CD4-positive, alpha-beta T cell treated with Interleukin-17A for 1 hour (primary cell): ENCODE measurements around the gene MACC1.
"Not testable (repeated sequence)": the region's sequence is repeated elsewhere in the genome, so short reads cannot be mapped to it uniquely, and the experiment has no call there.

Experiments used
- DNase-seq: peaks from one replicate; pipeline ENCODE4 v3.0.0-alpha.2; 2020

MACC1 gene

GRCh38 chr7:20229646-20230500, 12.7 kb upstream of the MACC1 start:
- DNase-seq, result no peak

GRCh38 chr7:20229081-20229480, 11.9 kb upstream of the MACC1 start:
- DNase-seq, result no peak

DNA sequence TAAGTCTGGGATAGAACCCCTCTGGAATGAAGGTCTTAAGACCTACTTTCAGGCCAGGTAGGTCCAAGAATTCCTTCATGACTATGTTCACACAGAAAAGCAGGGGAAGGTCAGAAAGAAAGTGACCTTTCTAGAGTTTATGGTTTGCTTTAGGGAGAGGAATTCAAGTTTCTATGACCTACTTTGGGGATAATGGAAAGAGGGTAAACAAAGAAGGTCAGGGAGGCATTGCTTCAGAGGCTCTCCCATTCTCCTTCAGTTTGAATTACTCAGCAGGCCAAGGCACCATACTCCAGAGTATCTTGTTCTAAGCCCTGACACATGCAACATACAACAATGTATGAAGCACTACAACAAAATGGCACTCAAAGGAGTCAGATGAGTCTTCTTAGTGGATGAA, 11.5 kb upstream of the MACC1 start:
- DNase-seq, result no peak

GRCh38 chr7:20227291-20227795, 10.2 kb upstream of the MACC1 start:
- no peak for DNase-seq

GRCh38 chr7:20226860-20227259, 9.7 kb upstream of the MACC1 start:
- no peak for DNase-seq

- no peak for DNase-seq
Observed at GRCh38 chr7:20225384-20225783, 8.2 kb upstream of the MACC1 start.

- DNase-seq, result no peak
Observed at GRCh38 chr7:20224025-20224424, 6.8 kb upstream of the MACC1 start.

- DNase-seq, result no peak
Observed at GRCh38 chr7:20223356-20223755, 6.2 kb upstream of the MACC1 start.

GRCh38 chr7:20222219-20222828, 5.1 kb upstream of the MACC1 start:
- no peak for DNase-seq

DNA sequence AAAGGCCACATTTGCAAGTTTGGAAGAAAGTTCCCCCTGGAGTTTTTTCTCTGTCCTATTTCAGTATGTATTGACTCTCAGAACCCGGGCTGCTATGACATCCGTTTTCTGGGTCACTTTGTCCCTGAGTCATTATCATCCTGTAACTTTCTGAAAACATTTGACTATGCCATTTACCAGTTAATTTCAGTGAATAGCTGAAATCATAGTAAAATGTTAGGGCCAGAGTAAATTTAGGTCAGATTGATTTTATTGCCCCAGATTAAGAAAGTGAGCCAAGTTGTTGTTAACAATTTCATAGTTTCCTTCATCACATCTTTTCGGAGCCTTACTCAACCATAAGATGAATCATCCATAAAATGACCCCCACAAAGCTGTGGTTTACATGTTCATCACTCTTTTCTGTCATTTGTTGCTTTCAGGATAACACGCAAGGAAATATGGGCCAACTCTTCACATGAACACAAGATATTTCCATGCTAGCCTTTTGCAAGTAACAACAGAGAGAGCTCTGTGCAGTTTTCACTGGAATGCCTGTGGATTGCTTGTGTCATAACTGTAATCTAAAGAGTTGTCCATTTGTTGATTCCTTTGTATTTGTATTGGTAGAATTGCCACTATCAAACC, 3.9 kb upstream of the MACC1 start:
- no peak for DNase-seq

- no peak for DNase-seq
Observed at GRCh38 chr7:20220293-20220761, 3.1 kb upstream of the MACC1 start.

GRCh38 chr7:20219446-20220292, 2.5 kb upstream of the MACC1 start:
- DNase-seq, result peak; percentile 34

DNA sequence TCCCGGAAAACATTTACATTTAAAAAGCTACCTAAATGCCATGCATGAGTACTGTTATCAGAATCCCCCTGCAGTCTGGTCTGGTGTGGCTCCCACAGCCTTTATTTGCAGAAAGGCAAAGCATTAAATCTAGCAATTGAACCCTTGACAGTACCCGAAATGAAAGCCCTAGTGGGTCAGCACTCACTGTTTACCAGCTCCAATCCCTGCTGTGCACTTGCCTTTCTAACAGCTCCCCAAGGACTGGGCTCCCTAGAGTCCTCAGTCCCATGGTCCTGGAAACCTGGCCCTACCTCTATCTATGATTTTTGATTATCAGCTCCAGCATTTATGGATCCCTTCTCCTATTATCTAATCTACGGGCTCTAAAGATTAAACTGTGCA, 1.9 kb upstream of the MACC1 start:
- DNase-seq, result no peak

GRCh38 chr7:20218279-20218678, 1.1 kb upstream of the MACC1 start:
- no peak for DNase-seq

DNA sequence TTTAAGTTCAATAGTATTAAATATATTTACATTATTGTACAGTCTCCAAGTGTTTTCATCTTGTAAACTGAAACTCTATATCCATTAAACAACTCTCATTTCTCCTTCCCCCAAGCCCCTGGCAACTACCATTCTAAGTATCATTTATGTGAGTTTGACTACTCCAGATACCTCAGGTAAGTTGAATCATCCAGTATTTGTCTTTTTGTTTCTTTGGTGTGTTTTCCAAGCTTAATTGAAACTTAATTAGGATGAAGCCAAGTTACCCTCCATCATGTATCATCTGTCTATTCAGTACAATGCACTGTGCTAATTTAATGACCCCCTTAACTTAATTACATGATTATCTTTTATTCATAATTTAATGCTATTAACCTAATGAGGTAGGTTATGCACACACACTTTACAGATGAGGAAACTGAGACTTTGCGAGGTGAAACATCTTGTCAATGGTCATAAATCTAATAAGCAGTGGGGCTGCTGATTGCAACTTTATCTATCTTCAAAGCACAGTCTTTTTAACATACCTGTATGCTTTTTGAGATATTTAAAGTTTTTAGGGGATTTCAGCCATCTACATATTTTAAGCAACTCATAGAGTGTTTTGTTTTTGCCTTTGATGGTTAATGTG, 663 bp downstream of the MACC1 start:
- DNase-seq, result no peak

DNA sequence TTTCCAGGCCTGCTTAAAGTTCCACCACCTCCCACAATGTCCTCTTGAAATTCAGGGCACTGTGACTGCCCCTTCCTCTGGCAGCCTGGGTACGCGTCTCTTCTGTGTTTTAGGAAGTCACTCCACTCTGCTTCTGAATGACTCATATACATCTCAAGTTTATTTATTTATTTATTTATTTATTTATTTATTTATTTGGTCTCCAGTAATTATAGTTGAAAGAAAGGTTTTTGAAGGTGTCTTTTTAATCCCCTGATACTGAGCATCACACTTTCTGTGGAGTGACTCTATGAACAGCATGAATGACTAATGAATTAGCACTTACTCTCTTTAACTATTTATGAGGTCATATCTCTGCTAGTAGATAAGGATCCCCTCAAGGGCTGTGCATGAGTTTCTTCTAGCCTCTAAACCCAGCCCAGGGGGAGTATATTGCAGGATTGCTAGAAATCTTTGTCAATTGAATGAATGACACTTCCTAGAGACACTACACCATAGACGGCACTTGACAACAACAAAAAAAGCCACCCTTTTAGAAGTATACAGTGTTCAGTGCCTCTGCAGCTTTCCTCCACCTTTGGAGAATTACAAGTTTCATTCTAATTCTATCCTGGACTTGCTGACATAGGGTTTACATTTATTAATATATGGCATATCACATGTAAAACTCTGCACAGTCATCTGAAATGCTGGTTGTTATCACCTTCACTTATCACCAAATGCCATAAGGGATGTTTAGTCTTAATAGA, 2.1 kb downstream of the MACC1 start:
- DNase-seq, result no peak

GRCh38 chr7:20214132-20214531, 3.1 kb downstream of the MACC1 start:
- DNase-seq, result no peak

DNA sequence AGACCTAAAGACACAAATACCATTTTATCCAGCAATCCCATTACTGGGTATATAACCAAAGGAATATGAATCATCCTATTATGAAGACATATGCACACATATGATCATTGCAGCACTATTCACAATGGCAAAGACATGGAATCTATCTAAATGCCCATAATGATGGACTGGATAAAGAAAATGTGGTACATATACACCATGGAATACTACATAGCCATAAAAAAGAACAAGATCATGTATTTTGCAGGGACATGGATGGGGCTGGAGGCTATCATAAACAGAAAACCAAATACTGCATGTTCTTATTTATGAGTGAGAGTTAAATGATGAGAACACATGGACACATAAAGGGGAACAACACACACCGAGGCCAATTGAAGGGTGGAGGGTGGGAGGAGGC, 3.8 kb downstream of the MACC1 start:
- no peak for DNase-seq

DNA sequence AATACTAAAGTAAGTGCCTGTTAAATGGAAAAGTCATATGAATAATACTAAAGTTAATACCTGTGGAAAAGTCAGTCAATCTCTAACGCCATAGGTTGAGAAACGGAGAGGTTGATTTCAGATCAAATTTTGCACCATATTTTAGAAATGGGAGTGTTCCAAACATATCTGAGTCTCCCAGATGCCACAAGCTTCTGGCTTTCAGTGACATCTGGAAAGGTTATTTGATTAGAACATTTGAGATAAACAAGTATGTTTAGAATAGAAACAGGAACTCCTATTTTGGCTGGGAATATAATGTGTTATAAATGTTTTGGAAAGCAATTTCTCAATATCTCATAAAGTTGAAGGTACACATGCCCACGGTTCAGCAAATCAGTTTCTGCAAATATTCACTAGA, 5.8 kb downstream of the MACC1 start:
- no peak for DNase-seq

DNA sequence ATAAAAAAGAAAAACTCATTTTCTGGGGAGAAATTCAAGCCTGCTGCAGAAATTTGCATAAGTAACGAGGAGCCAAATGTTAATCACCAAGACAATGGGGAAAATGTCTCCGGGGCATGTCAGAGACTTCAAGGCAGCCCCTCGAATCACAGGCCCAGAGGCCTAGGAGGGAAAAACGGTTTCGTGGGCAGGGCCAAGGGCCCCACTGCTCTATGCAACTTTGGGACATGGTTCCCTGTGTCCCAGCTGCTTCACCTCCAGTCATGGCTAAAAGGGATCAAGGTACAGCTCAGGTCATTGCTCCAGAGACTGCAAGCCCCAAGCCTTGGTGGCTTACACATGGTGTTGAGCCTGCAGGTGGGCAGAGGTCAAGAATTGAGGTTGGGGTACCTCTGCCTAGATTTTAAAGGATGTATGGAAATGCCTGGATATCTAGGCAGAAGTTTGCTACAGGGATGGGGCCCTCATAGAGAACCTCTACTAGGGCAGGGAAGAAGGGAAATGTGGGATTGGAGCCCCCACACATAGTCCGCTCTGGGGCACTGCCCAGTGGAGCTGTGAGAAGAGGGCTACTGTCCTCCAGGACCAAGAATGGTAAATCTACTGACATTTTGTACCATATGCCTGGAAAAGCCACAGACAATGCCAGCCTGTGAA, 8.4 kb downstream of the MACC1 start:
- no peak for DNase-seq

- not testable (repeated sequence) for DNase-seq
Observed at GRCh38 chr7:20207811-20208210, 9.4 kb downstream of the MACC1 start.
